HEK293T (cell line): ENCODE results near the gene DNASE2B.

ENCODE experiments used
- ARNT ChIP-seq: fragments of 450-650 bp; IDR thresholded peaks from 2 replicates; pipeline ENCODE4 v1.6.1; 2017; ENCODE audit warnings: mild to moderate bottlenecking
- BHLHE40 ChIP-seq: fragments of 450-650 bp; IDR thresholded peaks from 2 replicates; pipeline ENCODE4 v1.6.1; 2016; ENCODE audit warnings: mild to moderate bottlenecking, moderate library complexity, borderline replicate concordance
- CTBP1 ChIP-seq: fragments of 450-650 bp; IDR thresholded peaks from 2 replicates; pipeline ENCODE4 v1.6.1; 2016; ENCODE audit warnings: borderline replicate concordance
- ELF4 ChIP-seq: fragments of 450-650 bp; IDR thresholded peaks from 2 replicates; pipeline ENCODE4 v1.6.1; 2017; ENCODE audit warnings: antibody characterized with exemption
- FOXA1 ChIP-seq: fragments of 450-650 bp; IDR thresholded peaks from 2 replicates; pipeline ENCODE4 v1.6.1; 2016; ENCODE audit warnings: mild to moderate bottlenecking
- FOXK2 ChIP-seq: fragments of 450-650 bp; IDR thresholded peaks from 2 replicates; pipeline ENCODE4 v1.6.1; 2016; ENCODE audit warnings: mild to moderate bottlenecking
- FOXM1 ChIP-seq: fragments of 450-650 bp; IDR thresholded peaks from 2 replicates; pipeline ENCODE4 v1.6.1; 2017; ENCODE audit warnings: mild to moderate bottlenecking, borderline replicate concordance
- HDGF ChIP-seq: fragments of 450-650 bp; IDR thresholded peaks from 2 replicates; pipeline ENCODE4 v1.6.1; 2017; ENCODE audit warnings: antibody characterized with exemption, borderline replicate concordance
- L3MBTL2 ChIP-seq: fragments of 450-650 bp; conservative IDR thresholded peaks from 2 replicates; pipeline ENCODE4 v1.6.1; 2016; ENCODE audit warnings: mild to moderate bottlenecking
- LEF1 ChIP-seq: fragments of 450-650 bp; IDR thresholded peaks from 2 replicates; pipeline ENCODE4 v1.6.1; 2017; ENCODE audit warnings: mild to moderate bottlenecking, borderline replicate concordance
- NFRKB ChIP-seq: fragments of 450-650 bp; IDR thresholded peaks from 2 replicates; pipeline ENCODE4 v1.6.1; 2016; ENCODE audit warnings: mild to moderate bottlenecking, moderate library complexity
- PKNOX1 ChIP-seq: fragments of 450-650 bp; IDR thresholded peaks from 2 replicates; pipeline ENCODE4 v1.6.1; 2016
- SP1 ChIP-seq: fragments of 450-650 bp; IDR thresholded peaks from 2 replicates; pipeline ENCODE4 v1.6.1; 2017
- SUZ12 ChIP-seq: fragments of 450-650 bp; IDR thresholded peaks from 2 replicates; pipeline ENCODE4 v1.6.1; 2016; ENCODE audit warnings: mild to moderate bottlenecking

GRCh38 chr1:84366786-84367185 is 31.5 kb upstream of the DNASE2B start:
- TF ChIP-seq SP1 (no peak), FOXA1 (no peak), BHLHE40 (no peak), L3MBTL2 (no peak), HDGF (no peak), ELF4 (no peak), CTBP1 (no peak), FOXK2 (no peak), LEF1 (no peak), NFRKB (no peak), SUZ12 (no peak), PKNOX1 (no peak), FOXM1 (no peak), ARNT (no peak)
